HCT116 (cell line): ENCODE measurements around the gene TTLL9.

Experiments
- CTCF ChIP-seq, 3 experiments: fragments of 200-600 bp in 1 of 3; sonication (generic) in 1 of 3; IDR thresholded peaks in 2 of 3; conservative IDR thresholded peaks in 1 of 3; 2 replicates each; pipeline ENCODE4 v1.5.1; 2012 to 2017; ENCODE audit warnings: low read depth in 2 of 3, low read length in 2 of 3, antibody characterized with exemption in 1 of 3, borderline replicate concordance in 1 of 3, control low read depth in 1 of 3, mild to moderate bottlenecking in 1 of 3, mixed read lengths in 1 of 3, mixed run types in 1 of 3, moderate library complexity in 1 of 3; ENCODE audit not compliant: insufficient read depth in 1 of 3
- POLR2AphosphoS5 ChIP-seq: IDR thresholded peaks from 2 replicates; pipeline ENCODE4 v1.6.1; 2011; ENCODE audit warnings: mild to moderate bottlenecking, low read depth, low read length, moderate library complexity

- TF ChIP-seq CTCF (IDR thresholded peaks at IDR 0.05 in 2 of 3, conservative IDR thresholded peaks at IDR 0.05 in 1 of 3; ENCODE audit: borderline replicate concordance in 1 of 3, insufficient read depth in 1 of 3, low read depth in 2 of 3, low read length in 2 of 3) (no peak), POLR2AphosphoS5 (no peak)
Measured at GRCh38 chr20:31824554-31825313, 45.7 kb upstream of the TTLL9 start.
